ENCODE data around the gene PTGDS. TPM values are rescaled to one million over a fixed set of nuclear protein-coding genes. Genes with fewer than 3 reads are reported as not detected.

Gene PTGDS
- total and polyA plus RNA-seq, 2 donors (not counting 1 experiment from before 2014, with no cell fraction given) = 0.13 TPM; not detected in 1

DNA sequence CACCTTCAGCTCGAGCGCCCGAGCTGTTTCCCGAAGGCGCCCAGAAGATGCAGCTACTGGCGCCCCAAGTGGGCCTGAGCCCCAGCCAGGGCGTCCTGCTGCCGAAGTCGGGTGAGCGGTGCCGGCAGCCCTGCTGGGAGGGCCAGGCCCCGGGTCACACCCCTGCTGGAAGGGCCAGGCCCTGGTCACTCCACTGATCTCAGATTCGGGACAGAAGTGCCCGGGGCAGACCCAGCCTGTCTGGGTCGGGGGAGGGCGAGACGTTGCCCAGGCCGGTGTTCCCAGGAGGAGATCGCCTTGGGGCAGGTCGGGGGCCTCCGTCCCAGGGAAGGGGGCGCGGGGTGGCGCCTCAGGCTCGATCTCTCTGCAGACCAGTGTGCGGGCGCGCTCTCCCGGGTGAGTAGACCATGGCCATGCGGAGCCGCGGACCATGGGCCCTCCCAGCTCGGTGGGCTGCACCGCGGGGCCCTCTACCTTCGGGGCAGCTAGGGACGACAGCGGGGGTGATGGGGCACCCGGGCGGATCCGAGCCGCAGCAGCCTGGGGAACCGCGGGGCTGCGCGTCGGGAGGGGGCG, 7.8 kb downstream of the PTGDS start:
- WGBS (ENCODE audit: insufficient coverage) = 6% methylated on average over 47 of the region's 48 CpGs
- CTCF ChIA-PET = no interaction called here
- intact Hi-C loops (cut with micrococcal nuclease) = no loop called here
- Histone ChIP-seq H4K20me1 (ENCODE audit: control insufficient read depth, insufficient read depth, low read length, poor library complexity, severe bottlenecking) (no peaks in the 10 kb centered on the region), H2AFZ (ENCODE audit: insufficient read depth, low read depth, low read length, poor library complexity, severe bottlenecking) (no peak overlapping the region), H3K4me3 (ENCODE audit: control extremely low read depth in 1 of 5, extremely low read depth in 1 of 5, insufficient read depth in 1 of 5, low read depth in 2 of 5, low read length in 4 of 5) (no peak overlapping the region), H3K36me3 (replicated peaks in 1 of 2; ENCODE audit: control extremely low read depth in 1 of 2, control insufficient read depth in 1 of 2, extremely low read depth in 1 of 2, insufficient read depth in 2 of 2, low read length in 1 of 2) (no peaks in the 10 kb centered on the region), H3K4me2 (replicated peaks; ENCODE audit: low read depth, low read length, poor library complexity, severe bottlenecking) (peak overlapping the region; percentile 37), H3K9ac (ENCODE audit: low read length) (no peak overlapping the region), H3K79me2 (ENCODE audit: control insufficient read depth, insufficient read depth, low read length) (no peaks in the 10 kb centered on the region), H3K27ac (ENCODE audit: low read length in 2 of 2) (no peak overlapping the region), H3K9me3 (ENCODE audit: control extremely low read depth in 1 of 3, control insufficient read depth in 2 of 3, insufficient read depth in 1 of 3, low read length in 2 of 3) (no peaks in the 10 kb centered on the region), H3K4me1 (ENCODE audit: control insufficient read depth in 2 of 2, insufficient read depth in 2 of 2, low read length in 2 of 2) (peaks cover 9 to 12% of the 10 kb centered on the region in 2 donors), H3K27me3 (replicated peaks in 1 of 4; ENCODE audit: control extremely low read depth in 1 of 4, control insufficient read depth in 3 of 4, insufficient read depth in 4 of 4, low read length in 3 of 4) (peaks cover 0 to 61% (median 14%) of the 10 kb centered on the region in 4 experiments)
- Mint-ChIP-seq H3K4me3 (no peak overlapping the region), H3K27me3 (peaks cover 26% of the 10 kb centered on the region), H3K27ac (no peak overlapping the region), H3K4me1 (peaks cover 6% of the 10 kb centered on the region), H3K9me3 (ENCODE audit: insufficient read depth) (no peaks in the 10 kb centered on the region)
- DNase-seq = no peak
- no peak for ATAC-seq (ENCODE audit: low read depth)
- POLR2A ChIA-PET = no interaction called here
- TF ChIP-seq EZH2 (IDR thresholded peaks at IDR 0.05; ENCODE audit: borderline replicate concordance, insufficient read depth, low read depth, low read length, poor library complexity, severe bottlenecking) = peak; percentile 80
- TF ChIP-seq, protein P1, sequence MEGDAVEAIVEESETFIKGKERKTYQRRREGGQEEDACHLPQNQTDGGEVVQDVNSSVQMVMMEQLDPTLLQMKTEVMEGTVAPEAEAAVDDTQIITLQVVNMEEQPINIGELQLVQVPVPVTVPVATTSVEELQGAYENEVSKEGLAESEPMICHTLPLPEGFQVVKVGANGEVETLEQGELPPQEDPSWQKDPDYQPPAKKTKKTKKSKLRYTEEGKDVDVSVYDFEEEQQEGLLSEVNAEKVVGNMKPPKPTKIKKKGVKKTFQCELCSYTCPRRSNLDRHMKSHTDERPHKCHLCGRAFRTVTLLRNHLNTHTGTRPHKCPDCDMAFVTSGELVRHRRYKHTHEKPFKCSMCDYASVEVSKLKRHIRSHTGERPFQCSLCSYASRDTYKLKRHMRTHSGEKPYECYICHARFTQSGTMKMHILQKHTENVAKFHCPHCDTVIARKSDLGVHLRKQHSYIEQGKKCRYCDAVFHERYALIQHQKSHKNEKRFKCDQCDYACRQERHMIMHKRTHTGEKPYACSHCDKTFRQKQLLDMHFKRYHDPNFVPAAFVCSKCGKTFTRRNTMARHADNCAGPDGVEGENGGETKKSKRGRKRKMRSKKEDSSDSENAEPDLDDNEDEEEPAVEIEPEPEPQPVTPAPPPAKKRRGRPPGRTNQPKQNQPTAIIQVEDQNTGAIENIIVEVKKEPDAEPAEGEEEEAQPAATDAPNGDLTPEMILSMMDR (IDR thresholded peaks at IDR 0.05) = no peak

DNA sequence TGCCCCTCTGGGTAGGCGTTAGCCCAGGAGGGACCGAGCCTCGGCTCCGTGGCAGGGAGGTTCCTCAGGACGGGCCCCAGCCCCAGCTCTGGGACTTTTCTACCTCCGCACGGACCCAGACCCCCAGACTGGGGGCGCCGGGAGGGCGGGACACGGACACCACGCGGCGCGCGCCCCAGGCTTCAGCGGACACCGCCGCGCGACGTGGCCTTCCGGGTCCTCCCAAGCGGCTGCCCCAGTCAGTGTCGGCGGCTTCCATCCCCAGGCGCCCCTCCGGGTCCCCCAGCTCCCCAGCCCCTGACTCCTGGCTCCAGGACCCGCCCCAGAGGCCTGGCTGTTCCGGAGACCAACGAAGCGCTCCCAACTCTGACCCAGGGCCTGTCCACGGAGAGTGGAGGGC, 8.5 kb downstream of the PTGDS start:
- 18% methylated on average over 29 of the region's 33 CpGs for WGBS (ENCODE audit: insufficient coverage)
- peaks cover 8% of the 10 kb centered on the region for H3K4me1 Mint-ChIP-seq
- H3K27me3 Mint-ChIP-seq = peaks cover 21% of the 10 kb centered on the region
- H3K79me2 ChIP-seq (ENCODE audit: control insufficient read depth, insufficient read depth, low read length) = no peaks in the 10 kb centered on the region
- no peak overlapping the region for H3K4me3 Mint-ChIP-seq
- no peak for DNase-seq
- H3K27ac Mint-ChIP-seq = no peak overlapping the region
- no peaks in the 10 kb centered on the region for H3K9me3 Mint-ChIP-seq (ENCODE audit: insufficient read depth)
- TF ChIP-seq EZH2 (IDR thresholded peaks at IDR 0.05; ENCODE audit: borderline replicate concordance, insufficient read depth, low read depth, low read length, poor library complexity, severe bottlenecking) = no peak
- TF ChIP-seq, protein P1 (IDR thresholded peaks at IDR 0.05) = no peak
- H2AFZ ChIP-seq (ENCODE audit: insufficient read depth, low read depth, low read length, poor library complexity, severe bottlenecking) = no peak overlapping the region
- H3K36me3 ChIP-seq (replicated peaks in 1 of 2; ENCODE audit: control extremely low read depth in 1 of 2, control insufficient read depth in 1 of 2, extremely low read depth in 1 of 2, insufficient read depth in 2 of 2, low read length in 1 of 2) = no peaks in the 10 kb centered on the region
- no peak overlapping the region for H3K4me3 ChIP-seq (ENCODE audit: control extremely low read depth in 1 of 5, extremely low read depth in 1 of 5, insufficient read depth in 1 of 5, low read depth in 2 of 5, low read length in 4 of 5)
- ChIA-PET CTCF (no interaction called here), POLR2A (no interaction called here)
- H3K4me2 ChIP-seq (replicated peaks; ENCODE audit: low read depth, low read length, poor library complexity, severe bottlenecking) = no peak overlapping the region
- peaks cover 9 to 12% of the 10 kb centered on the region in 2 donors for H3K4me1 ChIP-seq (ENCODE audit: control insufficient read depth in 2 of 2, insufficient read depth in 2 of 2, low read length in 2 of 2)
- intact Hi-C loops (cut with micrococcal nuclease) = no loop called here
- H4K20me1 ChIP-seq (ENCODE audit: control insufficient read depth, insufficient read depth, low read length, poor library complexity, severe bottlenecking) = no peaks in the 10 kb centered on the region
- H3K27me3 ChIP-seq (replicated peaks in 1 of 4; ENCODE audit: control extremely low read depth in 1 of 4, control insufficient read depth in 3 of 4, insufficient read depth in 4 of 4, low read length in 3 of 4) = peaks cover 0 to 54% (median 14%) of the 10 kb centered on the region in 4 experiments
- H3K9ac ChIP-seq (ENCODE audit: low read length) = no peak overlapping the region
- H3K9me3 ChIP-seq (ENCODE audit: control extremely low read depth in 1 of 3, control insufficient read depth in 2 of 3, insufficient read depth in 1 of 3, low read length in 2 of 3) = peaks cover 0 to 3% (median 0%) of the 10 kb centered on the region in 3 donors
- no peak overlapping the region for H3K27ac ChIP-seq (ENCODE audit: low read length in 2 of 2)
- ATAC-seq (ENCODE audit: low read depth) = no peak

All from B cell (primary cell).